ENCODE data around the gene CCL2.
"Not testable (repeated sequence)": the region's sequence is repeated elsewhere in the genome, so short reads cannot be mapped to it uniquely, and the experiment has no call there.

CCL2 gene

DNA sequence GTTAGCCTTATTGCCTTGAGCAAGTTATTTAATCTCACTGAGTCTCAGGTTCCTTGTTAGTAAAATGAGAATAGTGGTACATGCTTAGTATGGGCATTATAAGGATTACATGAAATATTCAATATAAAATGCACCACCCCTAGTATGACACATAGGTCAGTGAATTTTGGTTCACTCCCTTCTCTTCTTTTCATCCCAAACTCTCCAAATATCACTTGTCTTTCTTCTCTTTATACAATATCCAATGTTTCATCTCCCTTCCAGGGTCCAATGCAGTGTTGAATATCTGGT is 28.4 kb upstream of the CCL2 start:
- no peak for DNase-seq (ENCODE audit: low read depth)
- H3K4me3 ChIP-seq (ENCODE audit: low read depth, low read length), result no peak overlapping the region
- TF ChIP-seq, protein P1, sequence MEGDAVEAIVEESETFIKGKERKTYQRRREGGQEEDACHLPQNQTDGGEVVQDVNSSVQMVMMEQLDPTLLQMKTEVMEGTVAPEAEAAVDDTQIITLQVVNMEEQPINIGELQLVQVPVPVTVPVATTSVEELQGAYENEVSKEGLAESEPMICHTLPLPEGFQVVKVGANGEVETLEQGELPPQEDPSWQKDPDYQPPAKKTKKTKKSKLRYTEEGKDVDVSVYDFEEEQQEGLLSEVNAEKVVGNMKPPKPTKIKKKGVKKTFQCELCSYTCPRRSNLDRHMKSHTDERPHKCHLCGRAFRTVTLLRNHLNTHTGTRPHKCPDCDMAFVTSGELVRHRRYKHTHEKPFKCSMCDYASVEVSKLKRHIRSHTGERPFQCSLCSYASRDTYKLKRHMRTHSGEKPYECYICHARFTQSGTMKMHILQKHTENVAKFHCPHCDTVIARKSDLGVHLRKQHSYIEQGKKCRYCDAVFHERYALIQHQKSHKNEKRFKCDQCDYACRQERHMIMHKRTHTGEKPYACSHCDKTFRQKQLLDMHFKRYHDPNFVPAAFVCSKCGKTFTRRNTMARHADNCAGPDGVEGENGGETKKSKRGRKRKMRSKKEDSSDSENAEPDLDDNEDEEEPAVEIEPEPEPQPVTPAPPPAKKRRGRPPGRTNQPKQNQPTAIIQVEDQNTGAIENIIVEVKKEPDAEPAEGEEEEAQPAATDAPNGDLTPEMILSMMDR (IDR thresholded peaks at IDR 0.05; ENCODE audit: control insufficient read depth, extremely low read depth, insufficient read depth), result no peak

DNA sequence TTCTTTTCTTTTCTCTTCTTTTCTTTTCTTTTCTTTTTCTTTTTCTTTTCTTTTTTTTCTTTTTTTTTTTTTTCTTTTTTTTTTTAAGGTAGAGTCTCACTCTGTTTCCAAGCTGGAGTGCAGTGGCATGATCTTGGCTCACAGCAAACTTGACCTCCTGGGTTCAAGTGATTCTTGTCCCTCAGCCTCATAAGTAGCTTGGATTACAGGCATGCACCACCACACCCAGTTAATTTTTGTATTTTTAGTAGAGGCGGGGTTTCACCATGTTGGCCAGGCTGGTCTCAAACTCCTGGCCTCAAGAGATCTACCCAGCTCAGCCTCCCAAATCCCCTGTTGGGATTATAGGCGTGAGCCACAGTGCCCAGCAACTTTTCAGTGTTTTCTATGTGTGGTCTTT is 27.8 kb upstream of the CCL2 start:
- not testable (repeated sequence) for H3K4me3 ChIP-seq (ENCODE audit: low read depth, low read length); DNase-seq (ENCODE audit: low read depth)

GRCh38 chr17:34227707-34228106 is 27.4 kb upstream of the CCL2 start:
- TF ChIP-seq, protein P1 (IDR thresholded peaks at IDR 0.05; ENCODE audit: control insufficient read depth, extremely low read depth, insufficient read depth), result no peak
- no peak overlapping the region for H3K4me3 ChIP-seq (ENCODE audit: low read depth, low read length)
- DNase-seq (ENCODE audit: low read depth), result no peak

GRCh38 chr17:34228781-34229180 is 26.3 kb upstream of the CCL2 start:
- no peak overlapping the region for H3K4me3 ChIP-seq (ENCODE audit: low read depth, low read length)
- TF ChIP-seq, protein P1 (IDR thresholded peaks at IDR 0.05; ENCODE audit: control insufficient read depth, extremely low read depth, insufficient read depth), result no peak
- DNase-seq (ENCODE audit: low read depth), result no peak

DNA sequence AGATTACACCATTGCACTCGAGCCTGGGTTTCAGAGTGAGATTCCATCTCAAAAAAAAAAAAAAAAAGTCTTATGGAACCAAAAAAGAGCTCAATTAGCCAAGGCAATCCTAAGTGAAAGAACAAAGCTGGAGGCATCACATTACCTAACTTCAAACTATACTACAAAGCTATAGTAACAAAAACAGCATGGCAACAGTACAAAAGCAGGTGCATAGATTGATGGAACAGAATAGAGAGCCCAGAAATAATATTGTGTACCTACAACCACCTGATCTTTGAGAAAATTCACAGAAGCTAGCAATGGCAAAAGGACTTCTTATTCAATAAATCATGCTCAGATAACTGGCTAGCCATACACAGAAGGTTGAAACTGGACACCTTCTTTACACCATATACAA is 24.7 kb upstream of the CCL2 start:
- TF ChIP-seq, protein P1 (IDR thresholded peaks at IDR 0.05; ENCODE audit: control insufficient read depth, extremely low read depth, insufficient read depth), result no peak
- DNase-seq (ENCODE audit: low read depth), result no peak
- no peak overlapping the region for H3K4me3 ChIP-seq (ENCODE audit: low read depth, low read length)

DNA sequence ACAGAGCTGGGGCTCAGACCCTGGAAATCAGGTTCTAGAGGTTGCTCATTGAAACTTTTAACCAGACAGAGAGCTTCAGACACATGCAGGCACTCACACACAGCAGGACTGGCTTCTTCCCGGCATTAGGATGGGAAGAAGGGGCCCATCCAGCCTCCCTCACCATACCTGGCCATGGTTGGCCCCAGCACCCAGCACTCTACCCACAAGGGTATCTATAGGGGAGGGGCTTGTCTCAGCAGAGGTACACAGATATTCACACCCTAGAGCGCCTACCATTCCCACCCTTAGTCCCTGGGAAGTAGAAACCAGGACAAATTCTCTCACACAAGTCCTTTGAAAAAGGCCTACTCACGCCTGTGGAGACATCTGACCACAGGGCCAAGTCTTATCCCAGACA is 20.5 kb upstream of the CCL2 start:
- TF ChIP-seq, protein P1 (IDR thresholded peaks at IDR 0.05; ENCODE audit: control insufficient read depth, extremely low read depth, insufficient read depth), result no peak
- DNase-seq (ENCODE audit: low read depth), result no peak
- no peak overlapping the region for H3K4me3 ChIP-seq (ENCODE audit: low read depth, low read length)

DNA sequence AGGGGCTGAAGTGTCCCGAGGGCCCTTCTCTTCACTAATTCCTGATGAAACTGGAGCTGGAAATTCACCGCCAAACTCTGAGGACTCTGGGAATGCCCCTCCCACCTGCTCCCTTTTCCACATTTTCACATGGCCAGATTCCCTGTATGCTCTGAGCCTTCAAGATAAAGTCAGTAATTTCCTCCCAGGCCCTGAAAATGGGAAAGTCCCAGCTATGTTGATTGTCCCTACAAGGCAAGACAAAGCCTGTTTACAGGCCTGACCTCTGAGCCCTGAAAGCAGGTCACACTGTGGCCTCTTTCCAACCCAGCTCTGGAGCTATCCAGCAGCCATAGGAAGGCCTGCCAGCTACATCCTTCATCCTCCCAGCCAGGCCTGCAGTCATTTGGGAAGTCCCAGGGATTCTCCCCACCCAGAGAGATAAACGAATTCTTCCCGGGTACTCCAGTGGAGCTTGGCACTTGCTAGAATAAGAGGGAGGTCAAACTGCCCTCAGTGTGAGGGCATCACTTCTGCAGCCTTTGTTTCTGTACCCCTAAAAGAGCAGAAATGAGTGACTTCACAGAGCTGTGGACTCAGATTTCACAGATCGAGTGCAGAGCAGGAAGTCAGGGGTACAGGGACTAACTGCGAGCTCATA is 19.6 kb upstream of the CCL2 start:
- TF ChIP-seq, protein P1 (IDR thresholded peaks at IDR 0.05; ENCODE audit: control insufficient read depth, extremely low read depth, insufficient read depth), result no peak
- H3K4me3 ChIP-seq (ENCODE audit: low read depth, low read length), result no peak overlapping the region
- peak; percentile 75 for DNase-seq (ENCODE audit: low read depth)
